HG03025 (cell line): Measurements from ENCODE around the gene SEMA4D.

Experiments
- ATAC-seq: cut with Tn5 transposase; IDR thresholded peaks from one replicate; pipeline ENCODE4 v1.9.1; 2021; ENCODE audit warnings: mild to moderate bottlenecking, moderate library complexity; ENCODE audit not compliant: unreplicated experiment, low FRiP score

The SEMA4D gene

DNA sequence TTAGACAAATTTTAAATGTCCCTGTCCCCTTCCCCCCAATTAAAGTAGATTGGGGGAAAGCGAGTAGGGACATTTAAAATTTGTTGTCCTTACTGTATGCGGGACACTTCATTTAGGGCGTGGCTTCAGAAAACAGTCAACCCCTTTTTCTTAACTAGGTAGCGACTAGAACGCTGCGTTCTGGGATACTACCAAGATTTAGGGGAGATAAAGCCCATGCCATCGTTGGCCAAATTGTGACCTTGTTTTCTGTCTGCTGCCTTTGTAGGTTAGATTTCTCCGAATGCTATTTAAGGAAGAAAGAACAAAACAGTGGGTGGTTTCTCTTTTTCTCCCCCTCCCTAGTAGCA, 185.7 kb downstream of the SEMA4D start:
- ATAC-seq: no peak

GRCh38 chr9:89311346-89312221, 186.3 kb downstream of the SEMA4D start:
- ATAC-seq: no peak
